T-helper 17 cell (primary cell): ENCODE results near the gene MKLN1. TPM values are rescaled to one million over a fixed set of nuclear protein-coding genes. Genes with fewer than 3 reads are reported as not detected.
A peak's percentile ranks its signal among the peaks of the same experiment; 100 is the strongest.
"Not testable (repeated sequence)": the region's sequence is repeated elsewhere in the genome, so short reads cannot be mapped to it uniquely, and the experiment has no call there.

ENCODE experiments used
- ATAC-seq: fragments of 150-1000 bp; cut with Tn5 transposase; 2 replicates; pipeline ENCODE4 v1.10.0; 2021; ENCODE audit warnings: mild to moderate bottlenecking, moderate library complexity
- DNase-seq, 3 donors: peaks; one replicate each; pipeline versions ENCODE4 v3.0.0 to v3.0.0-alpha.2; 2020 to 2021
- H3K9me3 ChIP-seq: one replicate; pipeline ENCODE4 v1.7.0; 2013; ENCODE audit warnings: low read length, mild to moderate bottlenecking; ENCODE audit not compliant: control insufficient read depth, poor library complexity, severe bottlenecking
- H3K27ac Mint-ChIP-seq: one replicate; pipeline ENCODE4 v1.8.0; 2022; ENCODE audit warnings: mild to moderate bottlenecking, moderate library complexity, mixed read lengths
- H3K27me3 Mint-ChIP-seq: one replicate; pipeline ENCODE4 v1.8.0; 2022; ENCODE audit warnings: mixed read lengths
- H3K36me3 Mint-ChIP-seq: one replicate; pipeline ENCODE4 v1.8.0; 2022; ENCODE audit warnings: low read depth, mixed read lengths
- H3K4me1 Mint-ChIP-seq: one replicate; pipeline ENCODE4 v1.8.0; 2022; ENCODE audit warnings: mild to moderate bottlenecking, mixed read lengths
- H3K4me3 Mint-ChIP-seq: one replicate; pipeline ENCODE4 v1.8.0; 2022; ENCODE audit warnings: mild to moderate bottlenecking, moderate library complexity, mixed read lengths
- total RNA-seq, 4 donors: library from RNA in 2 of 4; stranded (reverse) in 2 of 4; gene quantifications; one replicate each; pipeline ENCODE4 v1.2.3 and lab custom pipeline; 2022 to 2026

MKLN1 gene
- total RNA-seq, 2 donors from 2014 or later, result 46.5 to 51.1 TPM

- Mint-ChIP-seq H3K4me1 (peaks cover 4% of the 10 kb centered on the region), H3K27me3 (no peaks in the 10 kb centered on the region), H3K4me3 (no peak overlapping the region), H3K36me3 (peaks cover 6% of the 10 kb centered on the region), H3K27ac (no peak overlapping the region)
- H3K9me3 ChIP-seq, result no peaks in the 10 kb centered on the region
- no peak for DNase-seq
- no peak for ATAC-seq
Measured at GRCh38 chr7:131443496-131443895, 115.8 kb downstream of the MKLN1 start.

DNA sequence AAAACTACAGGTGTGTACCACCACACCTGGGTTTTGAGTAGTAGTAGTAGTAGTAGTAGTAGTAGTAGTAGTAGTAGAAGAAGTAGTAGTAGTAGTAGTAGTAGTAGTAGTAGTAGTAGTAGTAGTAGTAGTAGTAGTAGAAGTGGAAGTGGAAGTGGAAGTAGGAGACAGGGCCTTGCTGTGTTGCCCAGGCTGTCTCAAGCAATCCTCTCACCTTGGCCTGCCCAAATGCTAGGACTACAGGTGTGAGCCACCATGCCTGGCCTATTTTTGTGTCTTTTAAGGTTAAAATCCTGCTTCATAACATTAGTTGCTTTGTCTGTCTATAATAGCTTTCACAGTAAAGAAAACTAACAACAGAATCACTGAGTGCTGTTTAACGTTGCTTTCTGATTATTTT is 117.0 kb downstream of the MKLN1 start:
- H3K4me1 Mint-ChIP-seq, result peaks cover 7% of the 10 kb centered on the region
- H3K4me3 Mint-ChIP-seq, result no peak overlapping the region
- H3K27me3 Mint-ChIP-seq, result no peaks in the 10 kb centered on the region
- ATAC-seq (no peak), DNase-seq (no peak)
- H3K36me3 Mint-ChIP-seq, result peaks cover 12% of the 10 kb centered on the region
- H3K9me3 ChIP-seq, result no peaks in the 10 kb centered on the region
- no peak overlapping the region for H3K27ac Mint-ChIP-seq

DNA sequence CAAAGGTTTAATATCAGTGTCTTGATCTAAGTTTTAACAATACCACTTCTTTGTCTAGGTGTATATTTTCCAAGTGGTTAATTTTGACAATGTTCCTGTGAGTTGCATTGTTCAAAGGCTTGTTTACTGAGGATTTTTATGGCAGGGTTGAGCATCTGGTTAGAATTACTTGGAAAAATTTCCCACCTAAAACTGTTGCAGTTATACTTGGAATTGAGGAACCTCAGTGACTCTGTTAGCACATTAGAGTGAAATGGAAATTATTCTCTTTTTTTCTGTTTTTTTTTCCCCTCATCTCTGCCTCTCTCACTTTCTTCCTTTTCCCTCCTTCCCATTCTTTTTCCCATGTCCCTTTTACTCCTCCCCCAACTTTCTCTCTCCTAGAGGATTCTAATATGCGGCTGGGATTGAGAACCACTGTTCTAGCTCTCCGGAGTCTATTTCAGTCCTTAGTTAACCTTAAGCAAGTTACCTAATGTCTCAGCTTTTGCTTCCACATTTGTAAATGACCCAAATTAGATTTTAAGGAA is 121.8 kb downstream of the MKLN1 start:
- no peak for DNase-seq
- Mint-ChIP-seq H3K27me3 (no peaks in the 10 kb centered on the region), H3K4me3 (no peak overlapping the region), H3K4me1 (peaks cover 15% of the 10 kb centered on the region), H3K36me3 (peaks cover 14% of the 10 kb centered on the region), H3K27ac (no peak overlapping the region)
- no peaks in the 10 kb centered on the region for H3K9me3 ChIP-seq
- no peak for ATAC-seq

GRCh38 chr7:131454498-131454897 is 126.8 kb downstream of the MKLN1 start:
- peaks cover 11% of the 10 kb centered on the region for H3K4me1 Mint-ChIP-seq
- H3K27me3 Mint-ChIP-seq, result no peaks in the 10 kb centered on the region
- H3K36me3 Mint-ChIP-seq, result peaks cover 13% of the 10 kb centered on the region
- H3K4me3 Mint-ChIP-seq, result no peak overlapping the region
- no peak for ATAC-seq
- H3K9me3 ChIP-seq, result no peaks in the 10 kb centered on the region
- no peak overlapping the region for H3K27ac Mint-ChIP-seq
- no peak for DNase-seq

DNA sequence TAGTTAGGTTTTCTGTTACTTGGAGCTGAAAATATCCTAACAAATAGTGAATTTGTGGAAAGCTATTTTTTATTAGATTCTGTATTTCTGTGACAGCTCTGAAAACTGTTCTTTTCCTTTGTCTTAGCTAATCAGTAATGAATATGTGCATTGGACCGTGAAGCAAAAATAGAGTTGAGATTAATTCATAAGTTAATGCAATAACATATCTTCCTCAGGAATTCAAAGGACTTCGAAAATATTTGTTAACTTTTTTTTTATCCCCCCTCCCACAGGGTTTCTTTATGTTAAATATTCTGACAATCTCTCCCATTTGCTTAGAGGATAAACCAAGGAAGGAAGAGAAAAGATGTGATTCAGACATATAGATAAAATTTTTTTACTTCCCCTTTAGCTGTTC is 127.3 kb downstream of the MKLN1 start:
- ATAC-seq (no peak), DNase-seq (no peak)
- H3K4me3 Mint-ChIP-seq, result no peak overlapping the region
- no peak overlapping the region for H3K27ac Mint-ChIP-seq
- no peaks in the 10 kb centered on the region for H3K9me3 ChIP-seq
- H3K27me3 Mint-ChIP-seq, result no peaks in the 10 kb centered on the region
- H3K4me1 Mint-ChIP-seq, result peaks cover 12% of the 10 kb centered on the region
- peaks cover 14% of the 10 kb centered on the region for H3K36me3 Mint-ChIP-seq

DNA sequence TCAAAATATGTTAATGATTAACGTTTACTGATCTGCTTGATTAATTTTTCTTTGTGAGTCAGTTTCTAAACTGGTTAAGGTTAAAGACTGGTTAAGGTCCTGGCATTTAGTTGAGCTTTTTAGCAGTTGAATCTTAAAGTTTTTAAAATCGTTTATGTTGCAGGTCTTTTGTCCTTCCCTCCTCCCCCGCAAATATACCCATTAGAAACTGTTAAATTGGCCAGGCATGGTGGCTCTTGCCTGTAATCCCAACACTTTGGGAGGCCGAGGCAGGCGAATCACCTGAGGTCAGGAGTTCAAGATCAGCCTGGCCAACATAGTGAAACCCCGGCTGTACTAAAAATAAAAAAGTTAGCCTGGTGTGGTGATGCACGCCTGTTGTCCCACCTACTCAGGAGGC is 127.9 kb downstream of the MKLN1 start:
- H3K4me1 Mint-ChIP-seq, result peaks cover 9% of the 10 kb centered on the region

GRCh38 chr7:131456338-131456737 is 128.7 kb downstream of the MKLN1 start:
- Mint-ChIP-seq H3K27me3 (no peaks in the 10 kb centered on the region), H3K4me1 (peaks cover 6% of the 10 kb centered on the region), H3K27ac (no peak overlapping the region), H3K4me3 (no peak overlapping the region), H3K36me3 (peaks cover 11% of the 10 kb centered on the region)
- ATAC-seq (no peak), DNase-seq (no peak)
- no peaks in the 10 kb centered on the region for H3K9me3 ChIP-seq

More for the DNA sequence above, 127.9 kb downstream of the MKLN1 start:
- H3K36me3 Mint-ChIP-seq, result peaks cover 13% of the 10 kb centered on the region
- H3K9me3 ChIP-seq, result no peaks in the 10 kb centered on the region
- DNase-seq, result no peak
- H3K27me3 Mint-ChIP-seq, result no peaks in the 10 kb centered on the region
- no peak overlapping the region for H3K27ac Mint-ChIP-seq
- H3K4me3 Mint-ChIP-seq, result no peak overlapping the region
- ATAC-seq, result no peak

DNA sequence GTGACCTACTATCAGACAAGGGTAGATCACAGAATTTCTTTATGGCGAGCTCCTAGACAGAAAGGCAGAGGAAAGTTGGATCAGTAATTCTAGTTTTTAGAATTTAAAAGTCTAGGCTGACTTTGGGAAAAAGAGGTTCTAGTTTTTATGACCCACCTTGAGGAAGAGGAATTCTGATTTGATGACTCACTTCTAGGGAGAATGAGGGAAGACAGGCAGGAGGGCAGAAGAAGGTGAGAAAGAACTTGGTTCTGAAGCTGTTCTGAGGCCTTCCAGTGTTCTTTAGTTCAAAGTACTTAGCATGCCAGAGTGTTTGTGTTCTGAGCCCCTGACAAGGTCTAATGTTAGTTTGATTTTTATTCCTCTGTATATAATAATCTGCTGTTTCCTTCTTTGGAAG is 131.6 kb downstream of the MKLN1 start:
- DNase-seq (no peak), ATAC-seq (no peak)
- H3K9me3 ChIP-seq, result no peaks in the 10 kb centered on the region
- no peak overlapping the region for H3K4me3 Mint-ChIP-seq
- no peak overlapping the region for H3K27ac Mint-ChIP-seq
- peaks cover 11% of the 10 kb centered on the region for H3K36me3 Mint-ChIP-seq
- no peaks in the 10 kb centered on the region for H3K27me3 Mint-ChIP-seq
- peaks cover 6% of the 10 kb centered on the region for H3K4me1 Mint-ChIP-seq

DNA sequence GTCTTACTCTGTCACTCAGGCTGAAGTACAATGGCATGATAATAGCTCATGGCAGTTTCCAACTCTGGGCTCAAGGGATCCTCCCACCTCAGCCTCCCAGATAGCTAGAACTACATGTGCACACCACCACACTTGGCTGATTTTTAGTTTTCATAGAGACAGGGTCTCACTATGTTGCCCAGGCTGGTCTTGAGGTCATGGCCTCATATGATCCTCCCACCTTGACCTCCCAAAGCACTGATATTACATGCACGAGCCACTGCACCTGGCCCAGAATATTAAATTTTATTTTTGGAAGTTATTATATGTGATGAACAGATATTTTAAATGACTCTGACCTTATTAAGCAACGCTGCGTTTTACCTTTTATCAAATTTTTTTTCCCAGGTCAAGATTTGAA is 134.4 kb downstream of the MKLN1 start:
- Mint-ChIP-seq H3K27me3 (no peaks in the 10 kb centered on the region), H3K36me3 (peaks cover 10% of the 10 kb centered on the region), H3K4me1 (peaks cover 4% of the 10 kb centered on the region), H3K27ac (no peak overlapping the region), H3K4me3 (no peak overlapping the region)
- no peaks in the 10 kb centered on the region for H3K9me3 ChIP-seq
- DNase-seq (no peak), ATAC-seq (no peak)

DNA sequence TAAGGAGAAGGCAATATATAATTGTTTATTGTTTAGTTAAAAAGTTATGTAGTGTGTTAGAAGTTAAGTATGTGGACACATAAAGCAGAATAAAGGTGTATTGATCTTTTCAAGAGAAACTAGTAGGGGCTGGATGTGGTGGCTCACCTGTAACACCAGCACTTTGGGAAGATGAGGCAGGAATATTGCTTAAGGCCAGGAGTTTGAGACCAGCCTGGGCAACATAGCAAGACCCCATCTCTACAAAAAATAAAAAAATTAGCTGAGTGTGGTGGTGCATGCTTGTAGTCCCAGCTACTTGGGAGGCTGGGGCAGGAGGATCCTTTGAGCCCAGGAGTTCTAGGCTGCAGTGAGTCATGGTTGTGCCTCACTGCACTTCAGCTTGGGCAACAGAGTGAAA is 135.0 kb downstream of the MKLN1 start:
- not testable (repeated sequence) for ATAC-seq, H3K4me3 Mint-ChIP-seq, DNase-seq, H3K27me3 Mint-ChIP-seq, H3K9me3 ChIP-seq, H3K27ac Mint-ChIP-seq, H3K4me1 Mint-ChIP-seq
- H3K36me3 Mint-ChIP-seq, result peaks cover 12% of the 10 kb centered on the region

DNA sequence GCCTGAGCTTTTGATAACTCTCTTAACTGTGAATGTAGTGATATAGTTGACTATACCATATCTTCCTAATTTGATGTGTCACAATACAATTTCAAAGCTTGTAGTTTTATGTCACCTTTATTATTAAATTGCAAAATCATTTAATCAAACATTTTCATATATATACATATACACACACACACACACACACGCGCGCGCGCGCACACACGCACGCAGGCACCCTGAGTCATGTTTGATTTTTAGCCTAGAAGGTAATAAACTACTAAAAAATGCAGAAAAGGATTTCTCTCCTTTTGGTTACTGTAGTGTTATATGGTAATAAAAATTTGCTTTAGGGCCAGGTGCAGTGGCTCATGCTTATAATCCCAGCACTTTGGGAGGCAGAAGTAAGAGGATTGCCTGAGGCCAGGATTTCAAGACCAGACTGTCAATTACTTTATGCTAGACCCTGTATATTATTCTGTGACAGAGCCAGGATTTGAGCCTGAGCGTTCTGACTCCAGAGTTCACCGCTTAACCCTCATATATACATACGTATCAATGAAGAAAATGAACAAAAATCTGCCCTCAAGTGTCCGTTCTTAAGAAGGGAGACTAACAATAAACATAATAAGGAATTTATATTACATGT is 139.2 kb downstream of the MKLN1 start:
- peaks cover 7% of the 10 kb centered on the region for H3K36me3 Mint-ChIP-seq
- H3K27me3 Mint-ChIP-seq, result no peaks in the 10 kb centered on the region
- ATAC-seq, result no peak
- H3K27ac Mint-ChIP-seq, result no peak overlapping the region
- no peak overlapping the region for H3K4me3 Mint-ChIP-seq
- H3K9me3 ChIP-seq, result no peaks in the 10 kb centered on the region
- peaks cover 3% of the 10 kb centered on the region for H3K4me1 Mint-ChIP-seq
- no peak for DNase-seq

DNA sequence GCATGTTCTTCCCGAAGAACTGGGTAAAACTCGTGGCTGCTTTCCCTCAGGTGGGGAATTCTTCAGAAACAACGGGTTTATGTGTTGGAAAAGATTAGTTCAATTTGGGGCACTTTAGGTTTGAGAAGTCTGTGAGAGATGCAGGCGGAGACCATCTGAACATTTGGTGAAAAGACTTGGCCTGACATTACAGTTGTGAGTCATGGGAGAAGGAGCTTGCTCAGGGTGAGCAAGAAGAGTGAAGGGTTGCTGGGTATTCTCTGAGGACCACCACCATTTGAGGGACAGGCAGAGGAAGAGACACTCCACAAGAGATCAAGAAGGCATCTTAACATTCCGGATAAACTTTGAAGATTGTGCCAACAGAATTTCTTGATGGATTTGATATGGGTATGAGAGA is 140.1 kb downstream of the MKLN1 start:
- no peak overlapping the region for H3K27ac Mint-ChIP-seq
- H3K36me3 Mint-ChIP-seq, result peaks cover 7% of the 10 kb centered on the region

GRCh38 chr7:131471250-131472004 is 143.8 kb downstream of the MKLN1 start:
- no peaks in the 10 kb centered on the region for H3K27me3 Mint-ChIP-seq
- no peaks in the 10 kb centered on the region for H3K9me3 ChIP-seq
- H3K27ac Mint-ChIP-seq, result no peak overlapping the region
- DNase-seq (no peak), ATAC-seq (no peak)
- H3K4me3 Mint-ChIP-seq, result no peak overlapping the region
- H3K4me1 Mint-ChIP-seq, result peaks cover 3% of the 10 kb centered on the region
- peaks cover 12% of the 10 kb centered on the region for H3K36me3 Mint-ChIP-seq

More for the DNA sequence above, 140.1 kb downstream of the MKLN1 start:
- no peak overlapping the region for H3K4me3 Mint-ChIP-seq
- ATAC-seq, result no peak
- H3K27me3 Mint-ChIP-seq, result no peaks in the 10 kb centered on the region
- H3K4me1 Mint-ChIP-seq, result peaks cover 3% of the 10 kb centered on the region
- DNase-seq, result no peak
- H3K9me3 ChIP-seq, result no peaks in the 10 kb centered on the region

- no peaks in the 10 kb centered on the region for H3K27me3 Mint-ChIP-seq
- no peak overlapping the region for H3K4me3 Mint-ChIP-seq
- H3K4me1 Mint-ChIP-seq, result no peaks in the 10 kb centered on the region
- no peaks in the 10 kb centered on the region for H3K9me3 ChIP-seq
- DNase-seq (no peak), ATAC-seq (no peak)
- H3K27ac Mint-ChIP-seq, result peak overlapping the region; percentile 4
- H3K36me3 Mint-ChIP-seq, result peaks cover 5% of the 10 kb centered on the region
Measured at GRCh38 chr7:131476740-131477139, 149.1 kb downstream of the MKLN1 start.
